8988T (cell line): ENCODE measurements around the gene LAT.

Source experiments
- DNase-seq: peaks from one replicate; pipeline ENCODE4 v3.0.0; 2011

LAT gene

GRCh38 chr16:29011112-29011511 is 26.3 kb downstream of the LAT start:
- DNase-seq: no peak

GRCh38 chr16:29011851-29012250 is 27.0 kb downstream of the LAT start:
- DNase-seq: no peak

GRCh38 chr16:29012913-29013553 is 28.2 kb downstream of the LAT start:
- no peak for DNase-seq

- DNase-seq: no peak
Observed at GRCh38 chr16:29014561-29015069, 29.8 kb downstream of the LAT start.

- DNase-seq: no peak
Observed at GRCh38 chr16:29022196-29022595, 37.3 kb downstream of the LAT start.

- DNase-seq: no peak
Observed at GRCh38 chr16:29023279-29024277, 38.7 kb downstream of the LAT start.

- DNase-seq: no peak
Observed at GRCh38 chr16:29024278-29024677, 39.4 kb downstream of the LAT start.

- DNase-seq: no peak
Observed at GRCh38 chr16:29025218-29025617, 40.4 kb downstream of the LAT start.

GRCh38 chr16:29025735-29026134 is 40.9 kb downstream of the LAT start:
- DNase-seq: no peak

- no peak for DNase-seq
Observed at GRCh38 chr16:29028457-29029167, 43.8 kb downstream of the LAT start.

- DNase-seq: no peak
Observed at GRCh38 chr16:29029168-29029994, 44.5 kb downstream of the LAT start.

GRCh38 chr16:29030086-29030840 is 45.4 kb downstream of the LAT start:
- DNase-seq: no peak
